ENCODE results near the gene IL36B.

DNA sequence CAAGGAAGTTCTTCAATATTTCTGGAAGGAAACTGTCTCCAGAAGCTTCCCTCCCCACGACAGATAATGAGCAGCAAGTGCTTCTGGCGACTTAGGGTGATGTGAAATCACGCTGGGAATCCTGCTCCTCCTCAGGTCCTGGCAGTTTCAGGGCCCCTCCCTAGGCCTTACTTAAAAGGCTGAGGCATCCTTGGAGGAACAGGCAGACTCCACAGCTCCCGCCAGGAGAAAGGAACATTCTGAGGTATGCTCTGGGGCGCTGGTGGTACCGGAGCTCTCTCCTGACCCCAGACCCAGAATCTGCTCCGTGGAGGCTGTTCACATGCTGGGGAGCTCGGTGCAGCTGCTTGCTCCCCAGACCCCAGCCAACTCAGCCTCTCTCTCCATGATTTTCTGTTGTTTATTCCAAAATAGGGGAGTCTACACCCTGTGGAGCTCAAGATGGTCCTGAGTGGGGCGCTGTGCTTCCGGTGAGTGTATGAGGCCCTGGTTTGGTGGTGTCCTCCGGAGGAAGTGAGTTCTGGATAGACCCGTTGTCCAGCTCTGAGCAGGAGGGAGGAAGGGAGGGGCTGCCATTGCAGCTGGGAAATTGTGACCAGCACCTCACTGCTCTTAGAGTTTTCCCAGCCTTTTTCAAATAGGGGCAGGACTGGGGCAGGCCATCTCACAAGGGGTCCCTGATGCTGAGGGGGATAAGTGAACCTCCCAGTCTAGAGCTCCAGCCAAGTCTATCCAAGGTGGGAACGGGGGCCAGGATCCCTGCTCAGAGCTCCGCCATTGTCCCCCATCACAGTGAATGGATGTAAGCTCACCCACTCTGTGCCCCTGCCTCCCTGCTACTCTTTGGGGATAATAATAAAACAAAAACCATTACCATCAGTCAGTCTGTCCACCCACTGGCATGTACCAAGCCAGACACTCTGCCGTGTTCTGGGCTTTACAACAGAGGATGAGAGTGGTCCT lies 6.6 kb upstream of the IL36B start, which contains the start of gene IL36RN:
- TF ChIP-seq, protein P1, sequence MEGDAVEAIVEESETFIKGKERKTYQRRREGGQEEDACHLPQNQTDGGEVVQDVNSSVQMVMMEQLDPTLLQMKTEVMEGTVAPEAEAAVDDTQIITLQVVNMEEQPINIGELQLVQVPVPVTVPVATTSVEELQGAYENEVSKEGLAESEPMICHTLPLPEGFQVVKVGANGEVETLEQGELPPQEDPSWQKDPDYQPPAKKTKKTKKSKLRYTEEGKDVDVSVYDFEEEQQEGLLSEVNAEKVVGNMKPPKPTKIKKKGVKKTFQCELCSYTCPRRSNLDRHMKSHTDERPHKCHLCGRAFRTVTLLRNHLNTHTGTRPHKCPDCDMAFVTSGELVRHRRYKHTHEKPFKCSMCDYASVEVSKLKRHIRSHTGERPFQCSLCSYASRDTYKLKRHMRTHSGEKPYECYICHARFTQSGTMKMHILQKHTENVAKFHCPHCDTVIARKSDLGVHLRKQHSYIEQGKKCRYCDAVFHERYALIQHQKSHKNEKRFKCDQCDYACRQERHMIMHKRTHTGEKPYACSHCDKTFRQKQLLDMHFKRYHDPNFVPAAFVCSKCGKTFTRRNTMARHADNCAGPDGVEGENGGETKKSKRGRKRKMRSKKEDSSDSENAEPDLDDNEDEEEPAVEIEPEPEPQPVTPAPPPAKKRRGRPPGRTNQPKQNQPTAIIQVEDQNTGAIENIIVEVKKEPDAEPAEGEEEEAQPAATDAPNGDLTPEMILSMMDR (conservative IDR thresholded peaks at IDR 0.05 in 1 of 2, IDR thresholded peaks at IDR 0.05 in 1 of 2; ENCODE audit: extremely low read depth in 1 of 2, insufficient read depth in 1 of 2, low read depth in 1 of 2, low read length in 2 of 2): no peak
- no peak for TF ChIP-seq EZH2 (IDR thresholded peaks at IDR 0.05; ENCODE audit: borderline replicate concordance, low read length)
